Placental epithelial cell (primary cell): ENCODE measurements around the gene NOP16. TPM values are rescaled to one million over a fixed set of nuclear protein-coding genes. Genes with fewer than 3 reads are reported as not detected.

Experiments
- small RNA-seq: library from RNA; depleted of rRNA; stranded (forward); fragments of <200 nt; gene quantifications from one replicate; pipeline ENCODE3, GENCODE V24; 2012
- total RNA-seq: library from RNA; depleted of rRNA; stranded (reverse); fragments of >200 nt; gene quantifications from 2 replicates; pipeline ENCODE4 v1.2.3, GENCODE V29; 2012

Gene NOP16, protein sequence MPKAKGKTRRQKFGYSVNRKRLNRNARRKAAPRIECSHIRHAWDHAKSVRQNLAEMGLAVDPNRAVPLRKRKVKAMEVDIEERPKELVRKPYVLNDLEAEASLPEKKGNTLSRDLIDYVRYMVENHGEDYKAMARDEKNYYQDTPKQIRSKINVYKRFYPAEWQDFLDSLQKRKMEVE
- 7.9 and 11.5 TPM in 2 replicates for total RNA-seq

DNA sequence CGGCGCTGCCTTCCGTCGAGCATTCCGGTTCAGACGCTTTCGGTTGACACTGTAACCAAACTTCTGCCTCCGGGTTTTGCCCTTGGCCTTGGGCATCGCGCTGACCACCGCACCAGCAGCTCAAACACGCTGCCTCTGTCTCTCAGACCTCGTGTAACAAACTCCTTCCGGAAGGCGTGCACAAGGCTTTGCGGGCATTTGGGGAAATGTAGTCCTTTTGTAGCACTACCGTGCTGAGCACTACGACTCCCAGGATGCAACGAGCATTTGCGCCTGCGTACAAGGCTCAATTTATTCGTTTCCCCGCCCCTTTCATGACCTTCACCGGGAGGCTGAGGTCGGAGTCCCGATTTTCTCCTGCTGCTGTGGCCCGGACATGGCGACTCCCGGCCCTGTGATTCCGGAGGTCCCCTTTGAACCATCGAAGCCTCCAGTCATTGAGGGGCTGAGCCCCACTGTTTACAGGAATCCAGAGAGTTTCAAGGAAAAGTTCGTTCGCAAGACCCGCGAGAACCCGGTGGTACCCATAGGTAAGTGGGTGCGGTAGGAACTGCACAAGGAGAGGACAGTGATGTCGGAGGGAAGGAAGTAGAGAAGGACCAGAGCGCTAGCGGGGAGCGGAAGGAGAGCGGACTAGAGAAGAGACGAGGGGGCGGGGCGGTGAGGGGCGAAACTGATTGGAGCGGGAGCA lies at the start of gene NOP16, which contains the start of gene HIGD2A:
TSS of gene NOP16 (minus strand) at position 155 of the 691 bp plus-strand sequence. CDS start at position 96, 59 bp downstream.
TSS of gene HIGD2A (plus strand) at position 308 of the 691 bp plus-strand sequence. CDS start at position 377, 69 bp downstream.

DNA sequence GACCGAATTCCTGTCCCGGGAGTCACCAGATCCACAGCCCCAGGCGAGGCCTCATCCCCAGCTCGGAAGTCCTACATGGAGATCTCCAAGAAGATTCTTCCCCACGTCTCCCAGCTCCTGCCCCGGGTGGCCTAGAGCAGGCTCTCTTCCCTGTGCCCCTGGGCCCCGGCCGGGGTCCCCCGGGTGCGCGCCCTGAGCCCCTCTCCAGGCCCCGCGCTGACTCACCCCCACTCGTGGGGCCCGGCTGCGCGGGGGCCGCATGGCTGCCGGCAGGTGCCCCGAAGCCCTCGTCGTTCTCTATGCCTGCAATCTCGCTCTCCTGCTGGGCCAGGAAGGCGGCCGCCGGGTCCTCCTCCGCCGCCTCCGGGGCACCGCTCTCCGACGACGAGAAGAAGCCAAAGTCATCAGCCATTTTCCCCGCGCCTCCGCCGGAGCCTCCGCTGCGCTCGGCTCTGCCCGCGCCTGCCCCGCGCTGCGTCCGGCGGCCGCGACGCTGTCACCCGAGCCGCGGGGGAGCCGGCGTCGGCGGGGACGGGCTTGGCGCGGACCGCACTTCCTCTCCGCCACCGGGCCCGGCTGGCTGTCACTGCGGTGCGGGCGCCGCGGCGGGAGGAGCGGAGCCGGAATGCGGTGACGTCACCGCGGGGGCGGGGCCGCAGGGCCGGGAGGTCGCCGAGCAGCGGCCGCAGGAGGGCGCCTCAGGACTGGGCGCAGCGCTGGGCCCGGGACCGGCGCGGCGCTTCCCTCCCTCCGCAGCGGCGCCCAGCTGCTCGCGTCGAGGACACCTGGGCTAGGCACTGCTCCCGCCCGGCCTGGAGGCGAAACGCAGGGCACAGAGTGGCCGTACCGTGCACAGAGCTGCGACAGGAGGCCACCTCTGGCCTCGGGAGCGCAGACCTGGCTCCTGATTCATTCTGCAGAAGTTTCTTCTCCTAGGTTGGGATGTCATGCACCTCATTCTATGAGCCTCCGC lies 27.8 kb upstream of the NOP16 start, which contains the start of gene CLTB:
TSS of gene CLTB (minus strand) at position 588 of the 973 bp plus-strand sequence. CDS start at position 412, 176 bp downstream.

DNA sequence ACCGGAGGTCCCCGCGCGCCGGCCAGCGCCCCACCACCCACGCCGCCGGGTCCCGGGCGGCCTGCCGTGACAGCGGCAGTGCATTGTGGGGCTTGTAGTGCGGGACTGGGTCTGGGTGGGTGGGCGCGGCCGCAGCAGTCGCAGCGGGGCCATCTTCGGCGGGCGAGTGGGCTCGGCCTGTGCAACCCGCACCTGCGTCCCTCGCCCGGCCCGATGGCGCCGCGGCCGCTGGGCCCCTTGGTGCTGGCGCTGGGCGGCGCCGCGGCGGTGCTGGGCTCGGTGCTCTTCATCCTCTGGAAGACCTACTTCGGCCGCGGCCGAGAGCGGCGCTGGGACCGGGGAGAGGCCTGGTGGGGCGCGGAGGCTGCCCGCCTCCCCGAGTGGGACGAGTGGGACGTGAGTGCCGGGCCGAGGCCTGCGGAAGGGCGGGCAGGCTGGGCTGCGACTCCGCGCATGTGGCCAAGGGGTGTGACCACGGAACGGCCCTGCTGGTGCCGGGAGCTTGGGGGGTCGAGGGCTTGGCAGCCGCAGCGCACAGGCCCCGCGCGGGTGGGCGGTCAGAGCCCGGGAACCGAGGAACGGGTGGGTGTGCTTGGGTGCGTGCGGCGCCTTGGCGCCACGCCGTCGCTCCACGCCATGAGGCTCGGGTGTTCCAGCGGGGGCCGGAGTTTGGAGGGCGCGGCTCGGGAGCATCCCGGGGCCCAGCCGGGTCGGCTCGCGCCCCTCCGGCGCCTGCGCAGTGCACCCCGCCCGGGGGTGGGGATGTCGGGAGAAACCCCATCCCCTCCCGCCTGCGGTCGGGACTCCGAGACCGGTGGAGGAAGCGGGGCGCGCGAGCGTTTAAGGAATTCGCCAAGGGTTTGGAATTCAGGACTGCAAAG lies 22.8 kb downstream of the NOP16 start, which contains the start of gene ARL10:
TSS of gene ARL10 (plus strand) at position 137 of the 881 bp plus-strand sequence. CDS start at position 214, 77 bp downstream.

DNA sequence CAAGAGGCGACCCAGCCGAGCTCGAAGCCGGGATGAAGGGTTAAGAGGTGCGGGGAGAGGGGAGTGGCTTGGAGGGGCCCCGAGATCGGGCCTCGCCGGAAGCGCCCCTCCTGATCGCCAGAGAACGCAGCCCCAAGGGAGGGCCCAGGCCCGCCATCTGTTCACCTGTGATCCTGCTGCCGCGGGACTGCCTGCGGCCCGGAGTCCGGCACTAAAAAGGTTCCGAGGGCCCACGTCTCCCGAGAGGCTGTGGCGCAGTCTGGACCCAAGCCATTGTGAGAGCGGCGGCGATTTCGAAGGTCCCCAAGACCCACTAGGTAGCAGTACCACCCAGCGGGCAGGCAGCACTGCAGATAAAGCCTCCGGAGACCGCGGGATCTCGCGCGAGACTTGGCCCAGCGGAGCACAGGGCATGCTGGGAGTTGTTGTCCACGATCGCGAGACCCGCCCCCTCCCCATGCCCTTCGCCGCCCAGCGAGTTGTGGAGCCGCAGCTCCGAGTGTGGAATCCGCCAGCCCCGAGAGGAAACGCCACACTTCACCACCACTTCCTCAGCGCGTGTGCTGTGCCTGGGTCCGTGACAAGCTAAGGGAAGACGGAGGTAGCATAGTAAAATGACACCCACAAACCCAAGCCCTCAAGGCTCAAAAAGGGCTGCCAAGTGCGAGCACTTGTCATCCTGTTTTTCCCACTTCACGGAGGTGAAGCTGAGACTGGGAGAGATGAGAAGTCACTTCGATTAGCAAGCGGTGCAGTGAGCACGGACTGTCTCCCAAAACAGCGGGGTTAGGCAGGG lies 26.8 kb downstream of the NOP16 start, which contains the start of gene KIAA1191:
TSS of gene KIAA1191 (minus strand) at position 328 of the 796 bp plus-strand sequence. CDS start 2,256 bp downstream, outside the sequence.

Small RNA genes within 50 kb of the gene (small RNA-seq; reads per million reads assigned to genes)
- gene MIR1271: 1.6 reads per million, percentile 72 among the genes with 10 or more reads in this experiment

Other genes with a start within 250 kb of the NOP16 start
- gene SIMC1, start 150.2 kb downstream of the NOP16 start, total RNA-seq: 0.54 and 3.5 TPM in 2 replicates
- gene KIAA1191, start 26.8 kb downstream of the NOP16 start, total RNA-seq: 46.7 and 80.8 TPM in 2 replicates
- 9.8 and 13.0 TPM in 2 replicates for gene ARL10, start 23.1 kb downstream of the NOP16 start, total RNA-seq
- 41.3 and 63.2 TPM in 2 replicates for gene HIGD2A, start 153 bp upstream of the NOP16 start, total RNA-seq
- gene CLTB, start 27.9 kb upstream of the NOP16 start, total RNA-seq: 115 and 400 TPM in 2 replicates
- 36.1 and 45.8 TPM in 2 replicates for gene FAF2, start 59.8 kb upstream of the NOP16 start, total RNA-seq
- gene RNF44, start 148.8 kb upstream of the NOP16 start, total RNA-seq: 5.9 and 8.6 TPM in 2 replicates
- gene CDHR2, start 160.7 kb upstream of the NOP16 start, total RNA-seq: not detected in 2 replicates
- gene GPRIN1, start 221.6 kb upstream of the NOP16 start, total RNA-seq: 2.7 and 4.8 TPM in 2 replicates
- gene SNCB, start 241.9 kb upstream of the NOP16 start, total RNA-seq: not detected in 2 replicates
- gene EIF4E1B, start 242.1 kb upstream of the NOP16 start, total RNA-seq: not detected in 2 replicates